ENCODE measurements around the gene TNIK. TPM values are rescaled to one million over a fixed set of nuclear protein-coding genes. Genes with fewer than 3 reads are reported as not detected.

Gene TNIK
- total RNA-seq, 1 donor from 2014 or later = 38.1 TPM

GRCh38 chr3:171229173-171229572 lies 231.0 kb downstream of the TNIK start:
- Mint-ChIP-seq H3K9me3 (no peaks in the 10 kb centered on the region), H3K27ac (no peak overlapping the region), H3K36me3 (peaks cover 4% of the 10 kb centered on the region), H3K4me3 (no peak overlapping the region), H3K27me3 (peaks cover 4% of the 10 kb centered on the region), H3K4me1 (ENCODE audit: unreplicated experiment) (peaks cover 17% of the 10 kb centered on the region)
- no peak for TF ChIP-seq CTCF (conservative IDR thresholded peaks at IDR 0.05)
- no peak for DNase-seq (ENCODE audit: extremely low spot score, unreplicated experiment)

- no peak for DNase-seq (ENCODE audit: extremely low spot score, unreplicated experiment)
- Mint-ChIP-seq H3K36me3 (peaks cover 4% of the 10 kb centered on the region), H3K4me3 (no peak overlapping the region), H3K9me3 (no peaks in the 10 kb centered on the region), H3K4me1 (ENCODE audit: unreplicated experiment) (peaks cover 17% of the 10 kb centered on the region), H3K27ac (no peak overlapping the region), H3K27me3 (peaks cover 4% of the 10 kb centered on the region)
- no peak for TF ChIP-seq CTCF (conservative IDR thresholded peaks at IDR 0.05)
These were observed 232.0 kb downstream of the TNIK start for GRCh38 chr3:171228240-171228639.

GRCh38 chr3:171227828-171228227 lies 232.4 kb downstream of the TNIK start:
- Mint-ChIP-seq H3K36me3 (peaks cover 4% of the 10 kb centered on the region), H3K4me1 (ENCODE audit: unreplicated experiment) (peaks cover 17% of the 10 kb centered on the region), H3K27ac (no peak overlapping the region), H3K9me3 (no peaks in the 10 kb centered on the region), H3K27me3 (peaks cover 4% of the 10 kb centered on the region), H3K4me3 (no peak overlapping the region)
- no peak for TF ChIP-seq CTCF (conservative IDR thresholded peaks at IDR 0.05)
- no peak for DNase-seq (ENCODE audit: extremely low spot score, unreplicated experiment)

GRCh38 chr3:171227359-171227758 lies 232.8 kb downstream of the TNIK start:
- Mint-ChIP-seq H3K36me3 (peaks cover 4% of the 10 kb centered on the region), H3K27ac (no peak overlapping the region), H3K4me1 (ENCODE audit: unreplicated experiment) (peaks cover 17% of the 10 kb centered on the region), H3K27me3 (peaks cover 4% of the 10 kb centered on the region), H3K9me3 (no peaks in the 10 kb centered on the region), H3K4me3 (no peak overlapping the region)
- no peak for TF ChIP-seq CTCF (conservative IDR thresholded peaks at IDR 0.05)
- DNase-seq (ENCODE audit: extremely low spot score, unreplicated experiment) = no peak

GRCh38 chr3:171226794-171227193 lies 233.4 kb downstream of the TNIK start:
- Mint-ChIP-seq H3K4me3 (no peak overlapping the region), H3K27ac (no peak overlapping the region), H3K4me1 (ENCODE audit: unreplicated experiment) (peaks cover 17% of the 10 kb centered on the region), H3K9me3 (no peaks in the 10 kb centered on the region), H3K27me3 (peaks cover 4% of the 10 kb centered on the region), H3K36me3 (peaks cover 4% of the 10 kb centered on the region)
- DNase-seq (ENCODE audit: extremely low spot score, unreplicated experiment) = no peak
- no peak for TF ChIP-seq CTCF (conservative IDR thresholded peaks at IDR 0.05)

- Mint-ChIP-seq H3K36me3 (peaks cover 4% of the 10 kb centered on the region), H3K9me3 (no peaks in the 10 kb centered on the region), H3K4me3 (no peak overlapping the region), H3K4me1 (ENCODE audit: unreplicated experiment) (peaks cover 11% of the 10 kb centered on the region), H3K27me3 (peaks cover 6% of the 10 kb centered on the region), H3K27ac (no peak overlapping the region)
- TF ChIP-seq CTCF (conservative IDR thresholded peaks at IDR 0.05) = no peak
- no peak for DNase-seq (ENCODE audit: extremely low spot score, unreplicated experiment)
These were observed 234.5 kb downstream of the TNIK start for GRCh38 chr3:171225708-171226107.
